Skeletal muscle tissue (tissue), 4 donors: Measurements from ENCODE around the gene CSTB. TPM values are rescaled to one million over a fixed set of nuclear protein-coding genes. Genes with fewer than 3 reads are reported as not detected.
"Not testable (repeated sequence)": the region's sequence is repeated elsewhere in the genome, so short reads cannot be mapped to it uniquely, and the experiment has no call there.

ENCODE experiments used
- H3K27ac ChIP-seq: one replicate; pipeline ENCODE4 v1.7.0; 2013; ENCODE audit warnings: mild to moderate bottlenecking, low read depth, low read length, inconsistent platforms
- H3K27me3 ChIP-seq, 3 donors: one replicate each; pipeline ENCODE4 v1.7.0; 2013; ENCODE audit warnings: low read length in 3 of 3; ENCODE audit not compliant: control insufficient read depth in 3 of 3, insufficient read depth in 3 of 3
- H3K36me3 ChIP-seq, 3 donors: one replicate each; pipeline ENCODE4 v1.7.0; 2013; ENCODE audit warnings: low read length in 3 of 3; ENCODE audit not compliant: control insufficient read depth in 3 of 3, insufficient read depth in 3 of 3
- H3K4me1 ChIP-seq, 3 donors: one replicate each; pipeline ENCODE4 v1.7.0; 2013; ENCODE audit warnings: low read length in 3 of 3, mild to moderate bottlenecking in 3 of 3; ENCODE audit not compliant: control insufficient read depth in 3 of 3, insufficient read depth in 3 of 3
- H3K4me3 ChIP-seq, 3 donors: one replicate each; pipeline ENCODE4 v1.7.0; 2013; ENCODE audit warnings: low read length in 3 of 3
- H3K9ac ChIP-seq, 3 donors: one replicate each; pipeline ENCODE4 v1.7.0; 2013; ENCODE audit warnings: low read length in 3 of 3, mild to moderate bottlenecking in 3 of 3, moderate library complexity in 2 of 3, low read depth in 1 of 3
- H3K9me3 ChIP-seq, 3 donors: one replicate each; pipeline ENCODE4 v1.7.0; 2013; ENCODE audit warnings: low read length in 3 of 3; ENCODE audit not compliant: control insufficient read depth in 3 of 3
- total RNA-seq: library from RNA; depleted of rRNA; stranded (reverse); fragments of >200 nt; gene quantifications from one replicate; pipeline ENCODE4 v1.2.3, GENCODE V29; 2014
- donor health status: Osteomylitis.

Gene CSTB, protein sequence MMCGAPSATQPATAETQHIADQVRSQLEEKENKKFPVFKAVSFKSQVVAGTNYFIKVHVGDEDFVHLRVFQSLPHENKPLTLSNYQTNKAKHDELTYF
- total RNA-seq = 6.3 TPM

DNA sequence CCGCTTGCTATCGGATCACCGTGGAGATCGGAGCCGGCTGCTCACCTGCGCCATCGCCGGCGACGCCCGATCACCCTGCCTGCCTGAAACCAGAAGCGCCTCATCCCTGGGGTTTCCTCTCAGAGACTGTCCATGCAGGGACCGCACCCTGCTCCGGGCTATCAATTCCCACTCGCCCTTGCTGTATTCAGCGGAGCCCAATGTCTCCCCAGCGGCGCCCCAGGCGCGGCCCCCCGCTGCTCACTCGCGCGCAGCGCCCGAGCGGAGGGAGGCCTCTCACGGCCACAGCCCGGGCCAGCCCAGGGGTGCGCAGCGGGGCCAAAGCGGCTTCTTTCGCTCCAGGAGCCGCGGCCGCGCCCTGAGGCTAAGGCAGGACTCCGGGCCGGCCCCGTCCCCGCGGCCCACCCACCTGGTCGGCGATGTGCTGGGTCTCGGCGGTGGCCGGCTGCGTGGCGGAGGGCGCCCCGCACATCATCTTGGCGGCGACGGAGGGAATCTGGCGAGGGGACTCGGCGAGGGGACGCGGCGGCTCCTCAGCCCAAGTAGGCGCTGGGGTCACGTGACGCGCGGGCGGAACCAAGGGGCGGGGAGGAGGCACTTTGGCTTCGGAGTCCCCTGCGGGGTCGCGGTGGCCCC is at the start of gene CSTB:
Gene CSTB (minus strand): TSS at position 514 of the 636 bp plus-strand sequence. CDS start 39 bp downstream, at position 475.
- peaks cover 9 to 17% (median 15%) of the 10 kb centered on the region in 3 donors for H3K4me1 ChIP-seq

DNA sequence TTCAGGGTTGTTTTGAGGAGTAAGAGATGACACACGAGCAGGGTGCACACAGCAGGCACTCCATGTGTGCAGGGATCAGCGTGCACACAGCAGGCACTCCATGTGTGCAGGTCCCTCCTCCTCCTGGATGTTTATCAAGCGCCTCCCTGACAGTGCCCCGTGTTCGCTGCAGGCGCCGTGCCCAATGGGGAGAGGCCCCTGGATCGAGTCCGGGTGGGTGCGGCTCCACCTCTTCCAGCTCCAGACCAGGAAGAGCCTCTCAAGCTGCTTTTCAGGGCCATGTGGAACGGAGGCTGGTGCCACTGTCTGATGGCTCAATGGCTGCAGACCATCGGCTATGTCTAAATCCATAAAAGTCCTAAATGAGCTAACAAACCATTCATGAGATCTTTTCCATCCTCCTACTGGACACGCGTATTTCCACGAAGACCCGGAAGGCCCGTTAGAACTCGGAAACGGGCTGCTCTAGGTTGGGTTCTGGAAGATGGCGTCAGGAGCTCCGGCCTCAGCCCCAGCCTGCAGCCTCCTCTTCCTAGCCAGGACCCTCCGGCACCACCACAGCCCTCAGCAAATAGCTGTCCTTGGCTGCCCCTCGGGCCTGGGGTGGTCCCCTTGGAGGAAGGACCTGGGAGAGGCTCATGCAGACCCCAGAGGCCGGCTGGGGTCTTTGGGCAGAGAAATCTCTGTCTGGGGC is 49.3 kb upstream of the CSTB start:
- Histone ChIP-seq H3K36me3 (no peaks in the 10 kb centered on the region), H3K9me3 (no peaks in the 10 kb centered on the region), H3K4me3 (no peak overlapping the region), H3K4me1 (peaks cover 21 to 31% (median 25%) of the 10 kb centered on the region in 3 donors), H3K27ac (no peak overlapping the region), H3K9ac (no peak overlapping the region), H3K27me3 (peaks cover 6 to 14% (median 11%) of the 10 kb centered on the region in 3 donors)

More for the DNA sequence above, at the start of gene CSTB:
- no peaks in the 10 kb centered on the region for H3K27me3 ChIP-seq
- H3K27ac ChIP-seq = peak within 1 kb of the TSS; percentile 77
- H3K9ac ChIP-seq = peak within 1 kb of the TSS; percentile 75 to 92 (median 82)
- H3K9me3 ChIP-seq = no peaks in the 10 kb centered on the region
- peak within 1 kb of the TSS; percentile 82 to 90 (median 88) for H3K4me3 ChIP-seq
- peaks cover 10 to 16% (median 13%) of the 10 kb centered on the region in 3 donors for H3K36me3 ChIP-seq

GRCh38 chr21:43824333-43825241 is 48.5 kb upstream of the CSTB start:
- Histone ChIP-seq H3K36me3 (no peaks in the 10 kb centered on the region), H3K27me3 (peaks cover 2 to 9% (median 7%) of the 10 kb centered on the region in 3 donors), H3K9me3 (no peaks in the 10 kb centered on the region), H3K4me3 (no peak overlapping the region), H3K4me1 (peaks cover 21 to 31% (median 25%) of the 10 kb centered on the region in 3 donors), H3K9ac (no peak overlapping the region), H3K27ac (no peak overlapping the region)

DNA sequence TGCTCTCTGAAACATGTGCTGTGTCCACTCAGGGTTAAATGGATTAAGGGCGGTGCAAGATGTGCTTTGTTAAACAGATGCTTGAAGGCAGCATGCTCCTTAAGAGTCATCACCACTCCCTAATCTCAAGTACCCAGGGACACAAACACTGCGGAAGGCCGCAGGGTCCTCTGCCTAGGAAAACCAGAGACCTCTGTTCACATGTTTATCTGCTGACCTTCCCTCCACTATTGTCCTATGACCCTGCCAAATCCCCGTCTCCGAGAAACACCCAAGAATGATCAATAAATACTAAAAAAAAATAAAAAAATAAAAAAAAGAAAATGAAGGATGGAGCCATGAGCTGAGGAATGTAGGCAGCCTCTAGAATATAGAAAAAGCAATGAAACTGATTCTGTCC is 46.6 kb upstream of the CSTB start:
- not testable (repeated sequence) for H3K27ac ChIP-seq, H3K9ac ChIP-seq, H3K4me3 ChIP-seq, H3K36me3 ChIP-seq, H3K27me3 ChIP-seq, H3K9me3 ChIP-seq
- peaks cover 21 to 32% (median 25%) of the 10 kb centered on the region in 3 donors for H3K4me1 ChIP-seq

DNA sequence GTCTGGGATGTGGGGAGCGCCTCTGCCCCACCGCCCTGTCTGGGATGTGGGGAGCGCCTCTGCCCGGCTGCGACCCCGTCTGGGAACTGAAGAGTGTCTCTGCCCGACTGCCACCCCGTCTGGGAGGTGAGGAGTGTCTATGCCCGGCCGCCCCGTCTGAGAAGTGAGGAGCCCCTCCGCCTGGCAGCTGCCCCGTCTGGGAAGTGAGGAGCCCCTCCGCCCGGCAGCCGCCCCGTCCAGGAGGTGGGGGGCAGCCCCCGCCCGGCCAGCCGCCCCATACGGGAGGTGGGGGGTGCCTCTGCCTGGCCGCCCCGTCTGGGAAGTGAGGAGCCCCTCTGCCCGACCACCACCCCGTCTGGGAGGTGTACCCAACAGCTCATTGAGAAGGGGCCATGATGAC is 46.1 kb upstream of the CSTB start:
- H3K27me3 ChIP-seq, H3K9me3 ChIP-seq, H3K9ac ChIP-seq, H3K27ac ChIP-seq, H3K36me3 ChIP-seq, H3K4me3 ChIP-seq: not testable (repeated sequence)
- H3K4me1 ChIP-seq = peaks cover 19 to 35% (median 22%) of the 10 kb centered on the region in 3 donors

DNA sequence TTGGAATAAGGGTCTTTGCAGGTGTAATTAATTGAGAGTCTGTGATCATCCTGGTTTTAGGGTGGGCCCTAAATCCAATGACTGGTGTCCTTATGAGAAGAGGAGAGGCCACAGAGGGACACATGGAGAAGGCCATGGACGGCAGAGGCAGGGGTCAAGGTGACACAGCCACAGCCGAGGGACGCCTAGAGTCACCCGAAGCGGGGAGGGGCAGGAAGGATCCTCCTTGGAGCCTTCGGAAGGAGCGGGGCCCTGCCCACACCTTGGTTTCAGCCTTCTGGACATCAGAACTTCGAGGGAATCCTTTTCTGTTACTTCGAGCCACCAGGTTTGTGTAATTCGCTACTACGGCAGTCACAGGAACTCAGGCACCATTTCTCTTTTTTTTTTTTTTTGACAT is 44.4 kb upstream of the CSTB start:
- H3K9ac ChIP-seq = no peak overlapping the region
- H3K27ac ChIP-seq = no peak overlapping the region
- H3K9me3 ChIP-seq = peaks cover 0 to 5% (median 0%) of the 10 kb centered on the region in 3 donors
- H3K27me3 ChIP-seq = no peaks in the 10 kb centered on the region
- H3K36me3 ChIP-seq = no peaks in the 10 kb centered on the region
- no peak overlapping the region for H3K4me3 ChIP-seq
- H3K4me1 ChIP-seq = peaks cover 4 to 18% (median 7%) of the 10 kb centered on the region in 3 donors

DNA sequence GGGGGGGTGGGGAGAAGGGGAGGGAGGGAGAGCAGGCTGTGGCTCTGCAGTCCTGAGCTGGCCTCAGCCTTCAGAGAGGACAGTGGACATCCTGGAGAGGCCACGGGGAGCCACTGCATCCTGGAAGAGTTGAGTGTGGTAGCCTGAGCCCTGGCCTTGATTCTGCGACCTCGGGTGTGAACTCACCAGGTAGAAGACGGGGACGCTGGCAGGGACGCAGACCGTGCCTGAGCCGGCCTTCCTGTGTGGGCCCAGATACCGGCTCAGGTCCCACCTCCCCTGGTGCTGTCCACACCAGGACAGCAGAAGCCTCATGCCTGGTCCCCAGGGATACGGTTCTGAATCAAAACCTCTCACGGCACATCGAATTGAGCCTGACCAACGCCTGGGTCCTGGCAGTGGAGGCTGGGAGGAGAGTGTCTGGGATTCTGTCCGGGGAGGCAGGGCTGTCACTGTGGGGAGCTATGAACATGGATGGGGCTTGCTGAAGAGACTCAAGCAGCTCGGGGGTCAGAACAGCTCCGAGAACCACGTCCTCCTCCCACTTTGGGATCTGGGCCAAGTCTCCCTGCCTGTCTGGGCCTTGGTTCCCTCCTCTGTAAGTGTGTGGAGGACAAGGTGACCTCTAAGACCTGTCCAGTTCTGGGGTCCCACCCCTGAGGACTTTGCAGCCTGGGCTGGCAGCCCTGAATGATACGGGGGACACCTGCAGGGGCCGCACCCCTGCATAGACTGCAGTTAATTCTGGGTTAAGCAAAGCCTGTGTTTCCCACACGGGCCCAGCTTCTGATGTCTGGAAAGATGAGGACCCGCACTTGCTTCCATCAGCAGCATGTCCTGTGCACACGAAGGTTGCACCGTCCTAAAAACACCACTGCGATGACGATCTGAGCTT is 43.6 kb upstream of the CSTB start:
- Histone ChIP-seq H3K27ac (no peak overlapping the region), H3K9ac (no peak overlapping the region), H3K4me3 (no peak overlapping the region)

GRCh38 chr21:43818685-43819084 is 42.6 kb upstream of the CSTB start:
- no peak overlapping the region for H3K27ac ChIP-seq
- H3K4me1 ChIP-seq = peaks cover 0 to 6% (median 0%) of the 10 kb centered on the region in 3 donors
- no peaks in the 10 kb centered on the region for H3K36me3 ChIP-seq
- H3K9me3 ChIP-seq = peaks cover 0 to 5% (median 0%) of the 10 kb centered on the region in 3 donors
- no peak overlapping the region for H3K9ac ChIP-seq
- no peaks in the 10 kb centered on the region for H3K27me3 ChIP-seq
- peak overlapping the region in 1 of 3 donors; percentile 13 for H3K4me3 ChIP-seq

More for the DNA sequence above, 43.6 kb upstream of the CSTB start:
- Histone ChIP-seq H3K36me3 (no peaks in the 10 kb centered on the region), H3K27me3 (no peaks in the 10 kb centered on the region), H3K4me1 (peaks cover 3 to 11% (median 3%) of the 10 kb centered on the region in 3 donors), H3K9me3 (peaks cover 0 to 5% (median 0%) of the 10 kb centered on the region in 3 donors)
